NT2/D1 (cell line): ENCODE results near the gene CDH20.

Source experiments
- YY1 ChIP-seq: IDR thresholded peaks from 2 replicates; pipeline ENCODE4 v1.6.1; 2011; ENCODE audit not compliant: insufficient read length, insufficient read depth
- ZNF274 ChIP-seq: IDR thresholded peaks from 2 replicates; pipeline ENCODE4 v1.6.1; 2011; ENCODE audit warnings: mild to moderate bottlenecking, low read depth, low read length

DNA sequence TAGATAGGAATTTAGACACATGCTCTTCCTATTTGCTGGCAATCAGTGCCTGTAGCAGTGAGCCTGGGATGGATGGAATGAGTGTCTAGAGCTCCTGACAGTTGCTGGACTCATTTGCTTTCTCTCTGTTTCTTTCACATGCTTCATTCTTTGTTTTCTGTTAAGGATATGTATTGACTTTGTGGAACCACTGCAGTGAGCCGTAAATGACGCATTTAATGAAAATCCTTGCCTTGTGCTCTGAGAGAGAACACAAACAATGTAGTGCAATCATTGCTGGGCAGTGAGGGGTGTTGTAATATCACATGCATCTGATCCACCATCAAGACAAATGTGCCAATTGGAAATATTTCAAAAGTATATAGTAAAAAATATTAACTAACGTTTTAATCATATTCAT, 25.2 kb upstream of the CDH20 start:
- TF ChIP-seq YY1 (no peak), ZNF274 (no peak)
